Vagina (tissue), 2 donors: ENCODE results near the gene WWOX.

Experiments
- POLR2A ChIP-seq, 2 donors: fragments of 450-650 bp; IDR thresholded peaks; one replicate each; pipeline ENCODE4 v1.6.1; 2017; ENCODE audit warnings: antibody characterized with exemption in 2 of 2, mild to moderate bottlenecking in 2 of 2, moderate library complexity in 2 of 2
- POLR2AphosphoS5 ChIP-seq, 2 donors: sonication (generic); formaldehyde crosslinking; IDR thresholded peaks; one replicate each; pipeline ENCODE4 v1.9.0; 2017; ENCODE audit warnings: antibody characterized with exemption in 2 of 2, mild to moderate bottlenecking in 2 of 2, low read depth in 1 of 2; ENCODE audit not compliant: insufficient read depth in 1 of 2
- TF ChIP-seq, protein P1 (sequence below), 3 experiments: fragments of 450-650 bp in 2 of 3; fragments of 200-600 bp in 1 of 3; sonication (generic) in 1 of 3; IDR thresholded peaks; one replicate each; pipeline ENCODE4 v1.5.1; 2017 to 2019; ENCODE audit warnings: antibody characterized with exemption in 3 of 3, mild to moderate bottlenecking in 2 of 3, moderate library complexity in 2 of 3

GRCh38 chr16:78830599-78830998 lies 731.1 kb downstream of the WWOX start:
- TF ChIP-seq, protein P1, sequence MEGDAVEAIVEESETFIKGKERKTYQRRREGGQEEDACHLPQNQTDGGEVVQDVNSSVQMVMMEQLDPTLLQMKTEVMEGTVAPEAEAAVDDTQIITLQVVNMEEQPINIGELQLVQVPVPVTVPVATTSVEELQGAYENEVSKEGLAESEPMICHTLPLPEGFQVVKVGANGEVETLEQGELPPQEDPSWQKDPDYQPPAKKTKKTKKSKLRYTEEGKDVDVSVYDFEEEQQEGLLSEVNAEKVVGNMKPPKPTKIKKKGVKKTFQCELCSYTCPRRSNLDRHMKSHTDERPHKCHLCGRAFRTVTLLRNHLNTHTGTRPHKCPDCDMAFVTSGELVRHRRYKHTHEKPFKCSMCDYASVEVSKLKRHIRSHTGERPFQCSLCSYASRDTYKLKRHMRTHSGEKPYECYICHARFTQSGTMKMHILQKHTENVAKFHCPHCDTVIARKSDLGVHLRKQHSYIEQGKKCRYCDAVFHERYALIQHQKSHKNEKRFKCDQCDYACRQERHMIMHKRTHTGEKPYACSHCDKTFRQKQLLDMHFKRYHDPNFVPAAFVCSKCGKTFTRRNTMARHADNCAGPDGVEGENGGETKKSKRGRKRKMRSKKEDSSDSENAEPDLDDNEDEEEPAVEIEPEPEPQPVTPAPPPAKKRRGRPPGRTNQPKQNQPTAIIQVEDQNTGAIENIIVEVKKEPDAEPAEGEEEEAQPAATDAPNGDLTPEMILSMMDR (IDR thresholded peaks at IDR 0.05) = no peak
- TF ChIP-seq POLR2A (IDR thresholded peaks at IDR 0.05) = no peak
- TF ChIP-seq POLR2AphosphoS5 (IDR thresholded peaks at IDR 0.05; ENCODE audit: insufficient read depth in 1 of 2, low read depth in 1 of 2) = no peak
